GM21360 (cell line): ENCODE data around the gene NAT10.

Source experiments
- ATAC-seq: cut with Tn5 transposase; IDR thresholded peaks from one replicate; pipeline ENCODE4 v1.9.1; 2021; ENCODE audit warnings: mild to moderate bottlenecking, moderate library complexity; ENCODE audit not compliant: unreplicated experiment

Gene NAT10

GRCh38 chr11:34105957-34106504, 602 bp downstream of the NAT10 start:
- ATAC-seq, result no peak

GRCh38 chr11:34111722-34112270, 6.4 kb downstream of the NAT10 start:
- no peak for ATAC-seq

GRCh38 chr11:34114014-34114413, 8.6 kb downstream of the NAT10 start:
- ATAC-seq, result no peak

- no peak for ATAC-seq
Measured at GRCh38 chr11:34114471-34114870, 9.0 kb downstream of the NAT10 start.

DNA sequence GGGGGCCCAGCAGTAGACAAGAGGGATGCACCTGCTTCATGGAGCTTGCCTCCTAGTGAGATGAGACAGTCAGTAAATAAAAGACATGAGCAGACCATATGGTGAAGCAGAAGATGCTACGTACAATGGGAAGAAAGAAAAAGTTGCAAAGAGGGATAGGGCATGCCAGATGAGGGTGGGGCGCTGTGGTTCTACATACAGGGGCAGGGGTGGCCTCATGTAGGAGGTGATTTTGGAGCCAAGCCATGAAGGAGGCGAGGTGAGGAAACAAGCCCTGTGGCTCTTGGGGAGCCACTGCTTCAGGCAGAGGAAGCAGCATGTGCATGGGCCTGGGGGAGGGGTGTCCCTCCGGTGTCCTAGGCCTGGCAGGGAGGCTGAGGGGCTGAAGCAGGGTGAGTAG, 15.2 kb downstream of the NAT10 start:
- ATAC-seq, result no peak

DNA sequence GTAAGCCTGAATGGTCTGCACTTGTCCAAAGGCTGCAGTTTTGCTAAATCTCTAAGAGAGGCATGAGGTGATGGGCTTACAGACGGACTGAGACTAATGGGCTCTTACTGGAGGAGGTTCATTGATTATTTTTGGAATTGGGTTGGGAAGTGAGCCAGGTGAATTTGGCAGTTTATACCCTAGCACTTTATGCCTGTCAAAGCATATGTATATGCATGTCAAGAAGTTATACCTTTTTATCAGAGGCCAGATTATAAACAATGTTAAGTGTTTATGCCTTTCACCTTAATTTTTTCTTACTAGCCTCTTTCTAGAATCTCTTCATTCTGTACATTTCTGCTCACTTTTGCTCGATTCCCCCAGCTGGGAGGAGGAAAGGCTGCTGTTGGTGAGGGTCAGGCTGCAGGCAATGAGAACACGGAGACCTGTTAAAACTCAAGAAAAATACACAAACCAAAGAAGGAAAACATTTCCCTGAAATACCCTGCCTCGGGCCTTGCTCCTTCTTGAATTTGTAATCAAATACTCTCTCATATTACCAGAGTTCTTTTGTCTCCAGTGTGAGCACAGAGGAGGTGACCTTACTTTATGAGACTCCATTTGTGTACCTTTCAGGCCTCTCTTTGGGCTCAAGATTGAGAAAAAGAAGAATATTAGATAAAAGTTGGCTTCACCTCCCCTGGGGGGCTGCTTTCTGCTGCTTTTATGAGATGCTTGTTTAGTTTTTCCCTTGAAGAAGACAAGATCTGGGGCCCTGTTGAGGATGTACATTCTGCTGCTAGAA, 19.6 kb downstream of the NAT10 start:
- no peak for ATAC-seq

DNA sequence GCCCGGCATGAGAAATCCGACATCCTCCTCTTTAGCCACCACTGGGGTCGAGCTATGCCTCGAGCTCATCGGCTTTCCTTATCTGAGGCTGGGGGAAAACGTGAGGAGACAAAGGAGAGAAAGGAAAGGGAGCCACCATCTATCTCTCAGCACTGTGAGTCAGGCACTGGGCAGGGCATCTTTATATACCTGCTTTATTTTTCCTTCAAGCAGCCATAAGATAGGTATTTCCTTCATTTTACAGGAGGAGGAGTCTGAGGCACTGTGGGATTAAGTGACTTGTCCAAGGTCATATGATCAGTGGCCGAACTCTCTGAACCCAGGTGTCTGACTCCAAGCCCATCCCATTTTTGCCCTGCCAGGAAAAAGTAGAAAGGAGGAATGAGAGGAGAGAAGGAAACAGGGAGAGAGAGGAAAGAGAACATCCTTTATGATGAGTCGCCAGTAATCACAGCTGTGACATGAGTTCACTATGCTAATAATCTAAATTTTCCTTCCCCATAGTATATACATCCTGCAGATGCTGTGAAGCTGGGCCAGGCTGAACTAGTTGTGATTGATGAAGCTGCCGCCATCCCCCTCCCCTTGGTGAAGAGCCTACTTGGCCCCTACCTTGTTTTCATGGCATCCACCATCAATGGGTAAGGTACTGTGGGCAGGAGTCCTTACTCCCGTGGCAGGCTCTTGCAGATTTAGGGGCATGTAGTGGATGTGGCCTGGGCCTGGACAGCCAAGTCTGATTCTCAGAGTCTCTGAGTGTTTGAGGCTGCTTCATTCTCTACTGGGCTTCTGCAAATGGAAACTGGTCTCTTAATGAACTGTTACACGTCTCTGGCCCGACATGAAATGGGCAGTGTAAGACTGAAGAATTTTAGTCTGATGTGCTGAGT, 21.8 kb downstream of the NAT10 start:
- ATAC-seq, result no peak

GRCh38 chr11:34128824-34129223, 23.4 kb downstream of the NAT10 start:
- no peak for ATAC-seq

GRCh38 chr11:34132261-34132965, 27.0 kb downstream of the NAT10 start:
- no peak for ATAC-seq

GRCh38 chr11:34134765-34135164, 29.3 kb downstream of the NAT10 start:
- ATAC-seq, result peak; percentile 60

GRCh38 chr11:34135439-34135838, 30.0 kb downstream of the NAT10 start:
- no peak for ATAC-seq

- no peak for ATAC-seq
Measured at GRCh38 chr11:34136420-34136819, 31.0 kb downstream of the NAT10 start.

DNA sequence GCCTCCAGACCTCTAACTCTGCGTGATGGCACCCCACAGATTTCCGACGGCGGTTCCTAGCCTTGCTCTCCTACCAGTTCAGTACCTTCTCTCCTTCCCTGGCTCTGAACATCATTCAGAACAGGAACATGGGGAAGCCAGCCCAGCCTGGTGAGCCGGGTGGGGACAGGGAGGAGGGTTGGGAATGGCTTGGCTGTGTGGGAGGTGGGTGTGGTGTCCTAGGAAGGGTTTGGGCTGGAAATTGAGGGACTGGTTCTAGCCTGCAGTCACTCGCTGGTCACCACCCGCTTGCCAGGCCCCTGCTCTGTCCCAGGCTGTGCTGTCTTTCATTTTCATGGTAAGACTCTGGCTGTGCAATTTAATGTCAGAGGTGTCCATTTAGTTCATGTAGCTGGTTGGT, 33.9 kb downstream of the NAT10 start:
- ATAC-seq, result no peak

DNA sequence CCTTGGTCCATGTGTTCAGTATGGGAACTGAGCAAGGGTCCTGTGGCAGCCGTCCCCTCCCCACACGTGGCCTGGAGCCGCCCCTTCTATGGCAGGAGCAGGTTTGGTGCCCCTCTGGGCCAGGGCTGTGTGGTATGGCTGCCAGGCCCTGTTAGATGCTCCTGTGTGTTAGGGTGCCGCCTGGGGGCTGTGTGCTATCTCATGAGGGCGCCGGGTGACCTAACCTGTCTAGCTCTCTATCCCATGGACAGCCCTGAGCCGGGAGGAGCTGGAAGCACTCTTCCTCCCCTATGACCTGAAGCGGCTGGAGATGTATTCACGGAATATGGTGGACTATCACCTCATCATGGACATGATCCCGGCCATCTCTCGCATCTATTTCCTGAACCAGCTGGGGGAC, 34.7 kb downstream of the NAT10 start:
- no peak for ATAC-seq

GRCh38 chr11:34143048-34143447, 37.6 kb downstream of the NAT10 start:
- no peak for ATAC-seq

DNA sequence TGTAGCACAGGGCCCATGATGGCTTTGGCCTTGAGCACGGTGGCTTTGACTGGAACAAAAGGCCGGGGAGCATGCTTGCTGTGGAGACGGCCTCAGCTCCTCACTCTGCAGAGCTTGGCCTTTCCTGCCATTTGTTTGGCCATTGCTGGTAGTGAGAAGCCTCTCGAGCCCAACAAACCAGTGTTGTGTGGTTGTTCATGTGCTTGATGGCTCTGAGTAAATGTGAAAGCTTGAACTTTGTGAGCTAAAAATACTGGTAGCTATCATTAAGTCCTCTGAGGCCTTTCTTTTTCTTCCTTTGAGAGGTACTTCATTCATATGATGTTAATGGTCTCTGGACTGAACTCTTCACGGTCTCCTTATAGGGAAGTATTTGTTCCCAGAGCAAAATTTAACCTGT, 39.6 kb downstream of the NAT10 start:
- ATAC-seq, result peak; percentile 54

GRCh38 chr11:34145847-34146381, 40.5 kb downstream of the NAT10 start:
- peak; percentile 60 for ATAC-seq

DNA sequence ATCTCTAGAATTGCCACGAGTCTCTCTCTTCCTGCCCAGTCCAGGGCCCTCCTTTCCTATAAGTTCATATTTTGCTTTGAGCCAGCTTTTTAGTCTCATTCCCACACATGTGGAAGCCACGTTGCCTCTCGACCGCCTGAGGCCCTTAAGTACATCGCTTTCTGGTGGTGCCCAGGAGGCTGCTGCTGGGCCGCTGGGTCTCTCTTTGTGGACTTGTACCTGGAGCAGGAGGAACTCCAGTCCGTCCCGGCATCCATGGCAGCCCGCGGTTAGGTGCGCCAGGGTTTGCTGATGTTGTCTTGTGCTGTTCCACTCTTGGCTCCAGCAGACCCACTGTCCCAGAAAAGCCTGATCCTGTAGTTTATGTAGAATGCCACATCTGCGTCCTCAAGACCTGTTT, 41.0 kb downstream of the NAT10 start:
- ATAC-seq, result no peak

DNA sequence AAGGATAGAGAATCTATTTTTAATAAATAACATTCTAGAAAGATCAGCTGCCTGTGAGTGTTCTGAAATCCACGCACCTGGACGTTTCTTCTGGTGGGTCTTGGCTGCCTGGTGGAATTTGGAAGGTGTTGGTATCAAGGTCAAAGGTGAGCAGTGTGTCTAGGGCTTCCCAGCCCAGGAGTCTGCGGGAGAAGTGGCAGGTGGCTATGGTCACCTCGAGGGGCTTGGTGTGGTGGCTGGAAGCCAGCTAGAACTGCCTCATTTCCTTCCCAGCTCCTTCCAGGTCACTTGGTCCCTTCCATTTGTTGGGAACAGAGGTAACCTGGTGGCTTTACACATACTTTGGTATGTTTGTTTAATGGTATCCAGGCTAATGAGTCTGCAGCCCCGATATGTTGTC, 41.4 kb downstream of the NAT10 start:
- ATAC-seq, result no peak

GRCh38 chr11:34147581-34147980, 42.2 kb downstream of the NAT10 start:
- ATAC-seq, result no peak
